HepG2 (cell line): Measurements from ENCODE around the gene FAM219A. TPM values are rescaled to one million over a fixed set of nuclear protein-coding genes. Genes with fewer than 3 reads are reported as not detected.

Source experiments
- ATF3 ChIP-seq: sonication (generic); formaldehyde crosslinking; IDR thresholded peaks from 2 replicates; pipeline ENCODE4 v1.4.0; 2020; ENCODE audit warnings: missing genetic modification reagents
- HNF4G ChIP-seq, 2 experiments: sonication (generic) in 1 of 2; formaldehyde crosslinking in 1 of 2; IDR thresholded peaks; 2 replicates each; pipeline versions ENCODE4 v1.4.0 to v1.6.1; 2011 to 2020; ENCODE audit warnings: borderline replicate concordance in 2 of 2, low read depth in 2 of 2, mild to moderate bottlenecking in 2 of 2, low read length in 1 of 2, missing genetic modification reagents in 1 of 2, moderate library complexity in 1 of 2
- KAT7 ChIP-seq: IDR thresholded peaks from 2 replicates; pipeline ENCODE4 v1.6.1; 2018; ENCODE audit warnings: borderline replicate concordance, missing compliant biosample characterization
- PTBP1 ChIP-seq: fragments of 200-400 bp; formaldehyde crosslinking; IDR thresholded peaks from 2 replicates; pipeline ENCODE4 v1.6.1; 2018; ENCODE audit warnings: low read length, low read depth; ENCODE audit not compliant: poor library complexity, severe bottlenecking
- RCOR2 ChIP-seq: IDR thresholded peaks from 2 replicates; pipeline ENCODE4 v1.6.1; 2016; ENCODE audit warnings: missing biosample characterization, missing genetic modification reagents
- RFX5 ChIP-seq: IDR thresholded peaks from 2 replicates; pipeline ENCODE4 v1.6.1; 2011; ENCODE audit warnings: low read depth, low read length, improper control_type of control experiment
- THAP9 ChIP-seq: sonication (generic); formaldehyde crosslinking; IDR thresholded peaks from 2 replicates; pipeline ENCODE4; 2020; ENCODE audit warnings: missing genetic modification reagents, mild to moderate bottlenecking, borderline replicate concordance
- ZBTB34 ChIP-seq: sonication (generic); formaldehyde crosslinking; IDR thresholded peaks from 2 replicates; pipeline ENCODE4 v1.8.0; 2022; ENCODE audit warnings: mild to moderate bottlenecking, missing genetic modification reagents
- ZFP37 ChIP-seq: sonication (generic); formaldehyde crosslinking; IDR thresholded peaks from 2 replicates; pipeline ENCODE4 v1.4.0; 2020; ENCODE audit warnings: missing genetic modification reagents, borderline replicate concordance
- ZFP91 ChIP-seq: sonication (generic); formaldehyde crosslinking; IDR thresholded peaks from 2 replicates; pipeline ENCODE4 v1.9.0; 2022; ENCODE audit warnings: missing genetic modification reagents, mild to moderate bottlenecking, borderline replicate concordance
- ZGPAT ChIP-seq: IDR thresholded peaks from 2 replicates; pipeline ENCODE4 v1.6.1; 2016; ENCODE audit warnings: mild to moderate bottlenecking
- ZNF557 ChIP-seq: sonication (generic); formaldehyde crosslinking; IDR thresholded peaks from 2 replicates; pipeline ENCODE4 v1.4.0; 2020; ENCODE audit warnings: missing genetic modification reagents
- ZSCAN25 ChIP-seq: sonication (generic); formaldehyde crosslinking; IDR thresholded peaks from 2 replicates; pipeline ENCODE4 v1.8.0; 2022; ENCODE audit warnings: mild to moderate bottlenecking, missing genetic modification reagents
- polyA plus RNA-seq, 8 experiments: library from polyadenylated mRNA; depleted of rRNA in 3 of 8; stranded (reverse) in 7 of 8; unstranded in 1 of 8; fragments of >200 nt; fragmentation: Illumina TruSeq in 4 of 8; extraction: Trizol in 4 of 8; gene quantifications; 2 replicates each; pipeline versions ENCODE4 v1.2.1 to v1.2.3, GENCODE V29; 2011 to 2016; ENCODE audit warnings: low read depth in 4 of 8, missing spikeins in 1 of 8, mixed read lengths in 1 of 8; ENCODE audit not compliant: insufficient read depth in 1 of 8
- total RNA-seq, 5 experiments: library from RNA; depleted of rRNA; stranded (reverse); fragments of >200 nt; fragmentation: Illumina TruSeq; extraction: Trizol; gene quantifications; 2 replicates each; pipeline ENCODE4 v1.2.3, GENCODE V29; 2016; ENCODE audit warnings: low read depth in 1 of 5

FAM219A gene
- total and polyA plus RNA-seq, 2 of the 13 experiments (the other 11 are each of a cell fraction or from before 2014, with no cell fraction given): 3.9 to 6.4 TPM

GRCh38 chr9:34458013-34458958, at the start of gene FAM219A, which contains the start of gene DNAI1 (continued):
- TF ChIP-seq KAT7 (CRISPR knock-in tag) (no peak), THAP9 (CRISPR knock-in tag) (no peak; the same call in 1 of the 2 replicates), ZFP37 (no peak), ZNF557 (CRISPR knock-in tag) (no peak), ZGPAT (CRISPR knock-in tag) (peak; percentile 19; the same call in 1 of the 2 replicates), RFX5 (no peak; the same call in 1 of the 2 replicates), RCOR2 (CRISPR knock-in tag) (no peak), ZFP91 (CRISPR knock-in tag) (peak; percentile 46; the same call in 1 of the 2 replicates), ATF3 (CRISPR knock-in tag) (0 out of 2 replicates have a peak, but pooled peaks have one; percentile 10), HNF4G (IDR thresholded peaks at IDR 0.05; ENCODE audit: borderline replicate concordance, low read depth, low read length) (no peak), HNF4G (CRISPR knock-in tag; IDR thresholded peaks at IDR 0.05; ENCODE audit: borderline replicate concordance, low read depth) (no peak), PTBP1 (no peak), ZBTB34 (CRISPR knock-in tag) (no peak), ZSCAN25 (CRISPR knock-in tag) (no peak)
